GM12891 (cell line): Measurements from ENCODE around the gene SCGB1D1.

Source experiments
- POLR2A ChIP-seq: IDR thresholded peaks from 2 replicates; pipeline ENCODE4 v1.6.1; 2011; ENCODE audit warnings: low read depth, low read length, control low read depth
- POLR2AphosphoS5 ChIP-seq: IDR thresholded peaks from 2 replicates; pipeline ENCODE4 v1.6.1; 2011; ENCODE audit warnings: low read depth, low read length, control low read depth
- TAF1 ChIP-seq: IDR thresholded peaks from 2 replicates; pipeline ENCODE4 v1.6.1; 2011; ENCODE audit warnings: low read depth, low read length, control low read depth

- no peak for TF ChIP-seq POLR2A
- TF ChIP-seq POLR2AphosphoS5: no peak
- no peak for TF ChIP-seq TAF1
Measured at GRCh38 chr11:62151737-62152102, 38.3 kb upstream of the SCGB1D1 start.
